Measurements from ENCODE around the gene BAZ2B.
"Not testable (repeated sequence)": the region's sequence is repeated elsewhere in the genome, so short reads cannot be mapped to it uniquely, and the experiment has no call there.

BAZ2B gene

GRCh38 chr2:159542101-159542500 is 74.2 kb downstream of the BAZ2B start:
- no peak for DNase-seq (ENCODE audit: low read depth in 2 of 3, low spot score in 1 of 3)

- DNase-seq (ENCODE audit: low read depth in 2 of 3, low spot score in 1 of 3), result no peak
Measured at GRCh38 chr2:159539701-159540100, 76.6 kb downstream of the BAZ2B start.

- no peak for DNase-seq (ENCODE audit: low read depth in 2 of 3, low spot score in 1 of 3)
Measured at GRCh38 chr2:159538801-159539200, 77.5 kb downstream of the BAZ2B start.

- DNase-seq (ENCODE audit: low read depth in 2 of 3, low spot score in 1 of 3), result not testable (repeated sequence)
Measured at GRCh38 chr2:159535261-159535660, 81.1 kb downstream of the BAZ2B start.

GRCh38 chr2:159531475-159531874 is 84.9 kb downstream of the BAZ2B start:
- no peak for DNase-seq (ENCODE audit: low read depth in 2 of 3, low spot score in 1 of 3)

GRCh38 chr2:159526433-159526832 is 89.9 kb downstream of the BAZ2B start:
- no peak for DNase-seq (ENCODE audit: low read depth in 2 of 3, low spot score in 1 of 3)

GRCh38 chr2:159525012-159525411 is 91.3 kb downstream of the BAZ2B start:
- no peak for DNase-seq (ENCODE audit: low read depth in 2 of 3, low spot score in 1 of 3)

GRCh38 chr2:159521272-159521671 is 95.1 kb downstream of the BAZ2B start:
- no peak for DNase-seq (ENCODE audit: low read depth in 2 of 3, low spot score in 1 of 3)

GRCh38 chr2:159518321-159519005 is 97.9 kb downstream of the BAZ2B start:
- DNase-seq (ENCODE audit: low read depth in 2 of 3, low spot score in 1 of 3), result no peak

GRCh38 chr2:159516241-159516758 is 100.0 kb downstream of the BAZ2B start:
- peak in 1 of 3 donors; percentile 11 for DNase-seq (ENCODE audit: low read depth in 2 of 3, low spot score in 1 of 3)

GRCh38 chr2:159515441-159515840 is 100.9 kb downstream of the BAZ2B start:
- no peak for DNase-seq (ENCODE audit: low read depth in 2 of 3, low spot score in 1 of 3)

GRCh38 chr2:159513745-159514144 is 102.6 kb downstream of the BAZ2B start:
- DNase-seq (ENCODE audit: low read depth in 2 of 3, low spot score in 1 of 3), result no peak

GRCh38 chr2:159508140-159508539 is 108.2 kb downstream of the BAZ2B start:
- no peak for DNase-seq (ENCODE audit: low read depth in 2 of 3, low spot score in 1 of 3)

- DNase-seq (ENCODE audit: low read depth in 2 of 3, low spot score in 1 of 3), result no peak
Measured at GRCh38 chr2:159506764-159507440, 109.4 kb downstream of the BAZ2B start.

- DNase-seq (ENCODE audit: low read depth in 2 of 3, low spot score in 1 of 3), result no peak
Measured at GRCh38 chr2:159506202-159506601, 110.1 kb downstream of the BAZ2B start.

GRCh38 chr2:159505196-159505595 is 111.2 kb downstream of the BAZ2B start:
- no peak for DNase-seq (ENCODE audit: low read depth in 2 of 3, low spot score in 1 of 3)

GRCh38 chr2:159501743-159502142 is 114.6 kb downstream of the BAZ2B start:
- no peak for DNase-seq (ENCODE audit: low read depth in 2 of 3, low spot score in 1 of 3)

GRCh38 chr2:159497847-159498246 is 118.5 kb downstream of the BAZ2B start:
- DNase-seq (ENCODE audit: low read depth in 2 of 3, low spot score in 1 of 3), result no peak

GRCh38 chr2:159497256-159497655 is 119.1 kb downstream of the BAZ2B start:
- DNase-seq (ENCODE audit: low read depth in 2 of 3, low spot score in 1 of 3), result no peak

- DNase-seq (ENCODE audit: low read depth in 2 of 3, low spot score in 1 of 3), result no peak
Measured at GRCh38 chr2:159489476-159489875, 126.9 kb downstream of the BAZ2B start.

- DNase-seq (ENCODE audit: low read depth in 2 of 3, low spot score in 1 of 3), result no peak
Measured at GRCh38 chr2:159484532-159484931, 131.8 kb downstream of the BAZ2B start.

- no peak for DNase-seq (ENCODE audit: low read depth in 2 of 3, low spot score in 1 of 3)
Measured at GRCh38 chr2:159476329-159476728, 140.0 kb downstream of the BAZ2B start.

GRCh38 chr2:159475793-159476192 is 140.6 kb downstream of the BAZ2B start:
- DNase-seq (ENCODE audit: low read depth in 2 of 3, low spot score in 1 of 3), result no peak
